ENCODE measurements around the gene TMEM175.

Gene TMEM175

DNA sequence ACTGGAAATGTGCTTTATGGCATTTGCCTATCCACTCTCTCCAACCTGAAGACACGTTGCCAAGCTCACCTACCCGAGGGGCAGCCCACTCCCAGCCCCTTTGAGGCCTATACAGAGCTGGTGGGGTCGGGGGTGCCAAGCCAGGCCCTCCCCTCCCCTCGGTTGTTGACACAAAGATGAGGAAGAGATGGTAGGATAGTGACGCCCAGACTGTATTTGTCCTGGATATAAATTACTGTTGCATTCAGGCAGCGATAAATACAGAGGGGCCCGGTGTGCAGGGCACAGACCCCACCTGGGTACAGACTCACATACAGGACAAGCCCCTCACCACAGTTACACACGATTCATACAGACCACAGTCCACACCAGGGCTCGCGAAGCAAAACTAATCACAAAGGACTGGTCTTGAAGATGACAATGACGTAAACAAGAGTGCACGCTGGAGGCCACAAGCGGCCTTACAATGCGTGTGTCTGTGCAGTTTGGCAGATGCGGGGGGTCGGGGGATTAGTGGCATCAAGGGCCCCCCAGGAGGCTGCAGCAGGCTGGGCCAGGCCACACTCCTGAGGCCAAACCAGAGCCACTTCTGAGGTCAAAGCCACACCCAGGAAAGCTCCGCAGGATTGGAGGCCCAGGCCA lies 26.6 kb downstream of the TMEM175 start:
- DNase-seq (ENCODE audit: low read depth in 4 of 4, low spot score in 1 of 4) = no peak

DNA sequence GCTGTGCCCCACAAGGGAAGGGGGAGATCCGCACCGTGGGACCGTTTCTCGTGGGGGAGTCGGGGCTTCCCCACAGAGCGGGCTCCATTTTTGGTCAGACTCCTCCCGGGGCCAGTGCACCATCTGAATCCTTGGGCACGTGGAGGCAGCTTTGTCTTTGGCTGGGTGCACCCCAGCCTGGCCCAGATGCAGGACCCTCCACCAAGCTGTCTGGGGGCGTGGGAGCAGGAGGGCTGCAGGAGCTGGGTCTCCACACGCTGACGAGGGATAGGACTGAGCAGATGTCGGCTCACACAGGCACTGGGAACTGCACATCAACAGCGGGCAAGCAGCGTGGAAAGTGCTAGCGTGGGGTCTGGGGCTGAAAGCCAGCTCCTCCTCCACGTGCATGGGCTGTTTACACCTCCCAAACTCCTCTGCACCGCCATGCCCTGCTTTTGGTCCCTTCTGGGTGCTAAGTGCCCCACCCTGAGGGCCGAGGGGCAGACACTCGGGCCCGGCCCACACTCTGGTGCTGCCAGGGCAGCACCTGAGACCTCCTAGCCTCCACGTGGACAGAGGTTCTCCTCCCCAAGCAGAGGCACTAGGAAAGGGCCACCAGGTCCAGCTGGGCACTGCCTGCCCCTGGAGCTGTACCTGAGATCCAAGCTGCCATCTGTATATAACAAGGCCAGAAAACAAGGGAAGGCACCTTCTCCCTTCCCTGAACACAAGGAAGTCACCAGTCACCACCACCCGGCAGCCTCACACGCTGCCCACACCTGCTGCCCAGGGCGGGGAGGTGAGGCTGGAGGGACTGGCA lies 27.3 kb downstream of the TMEM175 start:
- DNase-seq (ENCODE audit: low read depth in 4 of 4, low spot score in 1 of 4) = no peak

DNA sequence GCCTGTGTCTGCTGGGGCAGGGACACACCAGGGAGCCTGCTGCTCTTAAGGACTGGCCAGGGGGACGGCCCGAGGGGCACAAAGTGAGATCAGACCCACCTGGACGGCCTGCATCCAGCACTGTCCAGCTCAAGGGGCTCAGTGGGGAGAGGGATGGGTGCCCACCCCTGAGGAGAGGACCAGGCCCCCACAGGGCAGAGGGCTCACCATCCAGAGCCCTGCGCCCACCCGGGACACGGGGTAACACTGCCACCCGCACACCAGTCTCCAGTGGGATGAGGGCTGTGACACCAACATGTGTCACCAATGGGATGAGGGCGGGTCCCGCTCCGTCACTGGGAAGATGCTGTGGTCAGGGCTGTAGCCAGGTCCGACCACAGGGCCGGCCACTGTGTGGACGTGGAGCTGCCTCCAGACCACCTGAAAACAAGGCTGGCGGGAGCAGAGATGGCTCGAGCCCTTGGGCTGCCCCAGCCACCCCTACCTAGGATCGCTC lies 27.9 kb downstream of the TMEM175 start:
- no peak for DNase-seq (ENCODE audit: low read depth in 4 of 4, low spot score in 1 of 4)

DNA sequence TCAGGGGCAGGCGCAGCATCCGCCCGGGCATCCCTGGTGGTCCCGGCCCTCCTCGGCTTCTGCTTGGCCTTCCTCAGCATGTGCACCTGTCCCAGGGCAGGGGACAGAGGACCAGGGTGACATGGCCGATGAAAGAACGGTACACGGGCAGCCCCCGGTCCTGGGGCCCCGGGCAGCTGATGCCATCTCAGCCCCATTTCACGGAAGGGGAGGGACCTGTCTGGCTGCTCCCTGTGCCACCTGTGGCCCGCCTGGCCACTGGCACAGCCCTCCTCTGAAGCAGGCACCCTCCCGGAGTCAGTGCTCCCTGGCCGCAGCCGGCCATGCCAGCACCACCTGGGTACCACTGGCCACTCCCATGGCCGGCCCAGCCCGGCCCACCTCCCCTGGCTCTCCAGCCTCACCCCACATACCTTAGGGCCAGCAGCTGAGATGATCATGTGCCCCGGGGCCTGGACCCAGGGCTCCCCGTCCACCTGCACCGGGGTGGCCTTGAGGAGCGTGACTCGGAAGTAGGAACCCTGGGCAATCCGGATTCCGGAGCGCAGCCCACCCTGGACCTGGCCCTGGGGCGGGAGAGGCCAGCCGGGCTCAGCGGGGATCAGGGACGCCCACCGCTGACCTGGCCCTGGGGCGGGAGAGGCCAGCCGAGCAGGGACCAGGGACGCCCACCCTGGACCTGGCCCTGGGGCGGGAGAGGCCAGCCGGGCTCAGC lies 28.5 kb downstream of the TMEM175 start:
- DNase-seq (ENCODE audit: low read depth in 4 of 4, low spot score in 1 of 4) = no peak

DNA sequence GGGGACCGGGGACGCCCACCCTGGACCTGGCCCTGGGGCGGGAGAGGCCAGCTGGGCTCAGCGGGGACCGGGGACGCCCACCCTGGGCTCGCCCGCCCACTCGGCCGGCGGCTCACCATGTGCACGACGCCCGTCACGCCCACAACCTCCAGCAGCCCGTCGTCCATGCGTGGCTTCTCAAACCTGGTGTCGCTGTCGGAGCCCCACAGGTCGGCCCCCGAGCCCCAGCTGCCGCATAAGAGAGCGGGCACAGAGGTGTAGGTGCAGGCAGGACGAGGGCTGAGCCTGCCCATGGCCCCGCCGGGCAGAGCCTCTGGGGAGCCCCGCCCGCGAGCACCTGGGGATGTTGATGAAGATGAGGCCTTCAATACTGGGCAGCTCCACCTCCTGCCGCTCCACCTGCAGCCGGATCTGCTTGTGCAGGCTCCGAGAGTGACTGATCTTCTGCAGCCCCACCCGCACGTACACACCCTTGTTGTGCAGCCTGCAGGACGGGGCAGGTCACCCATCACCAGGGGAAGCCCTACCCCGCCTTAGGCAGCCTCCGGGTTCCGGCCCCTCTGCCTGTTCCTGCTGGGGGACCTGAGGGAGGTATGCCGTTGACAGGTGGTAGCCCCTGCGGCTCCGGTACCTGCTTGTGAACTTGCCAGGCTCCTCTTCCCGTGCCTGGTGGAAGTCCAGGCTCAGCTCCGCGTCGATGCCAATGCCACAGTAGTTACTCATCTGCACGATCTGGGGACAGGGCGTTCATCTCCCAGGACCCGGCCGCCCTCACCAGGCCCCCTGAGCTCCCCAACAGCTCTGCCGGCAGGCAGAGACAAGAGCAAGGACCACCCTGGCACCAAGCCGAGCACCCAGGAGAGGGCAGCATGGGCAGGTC lies 29.3 kb downstream of the TMEM175 start:
- no peak for DNase-seq (ENCODE audit: low read depth in 4 of 4, low spot score in 1 of 4)

DNA sequence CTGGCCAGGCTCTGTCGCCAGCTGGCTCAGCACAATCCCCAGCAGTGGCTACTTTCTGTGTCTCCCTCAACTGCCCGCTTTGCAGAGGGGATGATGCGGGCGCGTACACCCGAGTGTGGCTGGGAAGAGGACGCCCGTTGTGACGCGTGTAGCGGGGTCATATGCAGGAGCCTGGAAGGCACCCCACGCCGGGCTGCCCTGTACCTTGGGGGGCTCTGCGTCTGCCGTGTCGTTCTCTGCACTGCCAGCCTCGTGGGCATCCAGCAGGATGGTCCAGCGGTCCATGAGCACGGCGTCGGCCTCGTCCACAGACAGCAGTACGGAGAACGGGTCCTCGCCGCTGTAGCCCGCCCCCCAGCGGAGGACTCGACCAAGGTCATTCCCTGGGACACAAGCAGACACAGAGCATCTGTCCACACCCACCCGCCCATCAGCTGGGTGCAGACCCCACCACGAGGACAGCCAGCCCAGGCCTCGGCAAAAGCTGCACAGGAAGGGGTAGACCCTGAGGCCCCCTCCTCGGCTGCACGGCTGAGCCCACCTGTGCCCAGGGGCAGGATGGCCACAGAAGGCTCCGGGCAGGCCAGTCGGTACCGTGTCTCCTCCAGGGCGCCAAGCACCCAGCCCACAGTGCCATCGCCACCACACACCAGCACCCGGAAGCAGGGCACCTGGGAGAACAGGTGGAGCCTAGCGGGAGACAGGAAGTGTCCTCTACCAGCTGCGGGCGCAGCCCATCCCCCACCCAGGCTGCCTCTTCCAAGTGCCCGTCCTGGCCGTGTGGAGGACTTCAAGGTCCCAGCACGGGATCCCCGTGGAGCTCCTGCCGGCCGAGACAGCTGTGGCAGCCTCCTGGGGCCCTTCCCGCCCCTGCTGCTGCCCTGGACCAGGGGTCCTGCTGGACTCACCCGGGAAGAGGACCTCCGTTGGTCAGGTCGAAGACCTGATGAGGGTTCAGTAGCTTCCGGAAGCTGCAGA lies 30.3 kb downstream of the TMEM175 start:
- DNase-seq (ENCODE audit: low read depth in 4 of 4, low spot score in 1 of 4) = no peak

DNA sequence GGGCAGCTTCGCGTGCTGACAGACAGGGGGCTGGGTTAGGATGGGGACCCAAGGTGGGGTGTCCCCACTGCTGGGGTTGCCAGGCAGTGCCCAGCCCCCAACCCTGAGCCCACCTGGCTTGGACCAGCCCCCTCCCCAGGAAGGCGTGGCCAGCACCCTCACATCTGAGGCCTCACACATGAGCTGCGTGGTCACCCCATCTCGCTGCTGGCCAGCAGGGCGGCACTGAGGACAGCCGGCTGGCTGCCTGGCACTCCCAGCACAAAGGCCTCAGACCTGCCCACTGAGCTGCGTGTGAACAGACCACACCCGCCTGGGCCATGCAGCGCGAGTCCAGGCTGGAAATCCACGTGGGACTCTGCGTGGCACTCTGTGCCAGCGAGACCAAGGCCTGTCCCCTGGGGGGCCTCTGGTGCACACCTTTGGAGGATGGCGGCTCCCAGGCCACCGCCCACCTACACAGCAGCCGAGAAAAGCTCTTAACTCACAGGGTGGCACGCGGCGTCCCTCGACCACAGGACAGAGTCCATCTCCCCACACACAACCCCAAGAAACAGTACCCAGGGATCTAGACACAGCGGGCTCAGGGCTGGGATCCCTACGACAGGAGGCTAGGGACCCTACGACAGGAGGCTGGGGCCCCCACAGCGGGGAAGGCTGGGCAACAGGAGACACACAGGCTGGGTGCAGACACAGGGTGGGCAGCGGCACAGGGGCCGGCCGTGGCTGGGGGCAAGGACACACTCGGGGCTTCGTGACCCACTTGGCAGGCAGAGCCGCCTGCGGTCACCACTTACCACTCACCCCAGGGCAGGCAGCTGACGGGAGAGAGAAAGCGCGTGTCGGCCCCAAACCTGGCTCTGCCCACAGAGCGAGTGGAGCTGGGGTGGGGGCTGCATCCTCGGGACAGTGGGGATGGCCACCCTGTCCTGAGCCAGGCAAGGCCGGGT lies 31.3 kb downstream of the TMEM175 start:
- no peak for DNase-seq (ENCODE audit: low read depth in 4 of 4, low spot score in 1 of 4)

DNA sequence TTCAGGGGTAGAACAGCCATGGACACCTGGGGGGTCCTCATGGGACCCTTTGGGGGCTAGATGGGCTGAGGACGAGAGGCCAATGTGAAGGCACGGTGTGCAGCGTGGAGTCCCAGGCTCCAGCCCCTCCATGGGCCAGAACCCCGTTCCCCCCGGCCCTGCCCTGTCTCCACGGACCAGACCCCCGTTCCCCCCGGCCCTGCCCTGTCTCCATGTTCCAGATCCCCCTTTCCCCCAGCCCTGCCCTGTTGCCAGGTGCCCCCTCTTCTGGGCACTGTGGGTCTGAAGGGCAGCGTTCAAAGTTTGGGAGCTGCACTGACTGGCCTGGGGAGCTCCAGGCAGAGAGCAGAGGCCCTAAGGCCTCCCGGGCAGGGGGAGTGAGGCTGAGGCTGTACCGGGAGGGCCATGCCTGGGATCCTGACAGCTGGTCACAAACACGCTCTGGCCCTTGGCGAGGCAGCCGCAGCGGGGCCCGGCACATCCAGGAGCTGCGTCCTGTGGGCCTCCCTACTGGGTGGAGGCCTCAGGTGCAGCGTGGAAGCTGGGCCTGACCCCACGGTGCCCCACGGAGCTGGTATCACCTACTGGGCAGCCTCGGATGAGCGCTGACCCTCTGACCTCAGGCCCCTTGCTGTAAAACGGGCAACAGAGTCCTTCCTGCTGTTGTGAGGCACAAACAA lies 32.2 kb downstream of the TMEM175 start:
- DNase-seq (ENCODE audit: low read depth in 4 of 4, low spot score in 1 of 4) = no peak

DNA sequence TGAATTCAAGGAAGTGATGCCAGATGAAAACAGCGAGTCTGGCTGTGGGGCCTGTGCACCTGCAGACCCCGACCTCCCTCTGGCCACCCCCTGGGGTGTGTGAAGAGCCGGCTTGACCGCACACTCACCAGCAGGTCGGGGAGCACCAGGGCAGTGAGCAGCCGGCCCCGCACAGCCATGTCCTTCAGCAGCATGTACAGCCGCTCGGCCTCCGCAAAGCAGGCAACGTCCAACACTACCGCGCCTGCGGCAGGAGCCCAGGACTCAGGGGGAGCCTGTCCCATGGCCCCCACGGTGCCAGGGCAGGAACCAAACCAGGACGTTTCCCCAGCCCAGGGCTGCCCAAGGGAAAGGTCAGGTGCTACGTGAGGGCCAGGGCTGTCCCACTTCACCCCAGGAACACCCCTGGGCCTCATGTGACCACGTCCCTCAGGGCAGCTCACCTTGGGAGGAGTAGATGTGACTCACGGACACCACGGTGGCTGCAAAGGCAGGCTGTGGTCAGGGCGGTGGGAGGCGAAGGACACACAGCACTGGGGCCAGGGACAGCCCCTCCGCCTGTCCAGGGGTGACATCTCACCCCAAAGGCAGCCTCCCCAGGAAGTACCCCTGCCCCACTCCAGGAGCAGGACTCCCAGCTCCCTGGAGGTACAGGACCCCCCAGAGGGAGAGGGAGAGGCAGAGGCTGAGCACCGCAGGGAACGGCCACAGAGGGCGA lies 32.9 kb downstream of the TMEM175 start:
- no peak for DNase-seq (ENCODE audit: low read depth in 4 of 4, low spot score in 1 of 4)

DNA sequence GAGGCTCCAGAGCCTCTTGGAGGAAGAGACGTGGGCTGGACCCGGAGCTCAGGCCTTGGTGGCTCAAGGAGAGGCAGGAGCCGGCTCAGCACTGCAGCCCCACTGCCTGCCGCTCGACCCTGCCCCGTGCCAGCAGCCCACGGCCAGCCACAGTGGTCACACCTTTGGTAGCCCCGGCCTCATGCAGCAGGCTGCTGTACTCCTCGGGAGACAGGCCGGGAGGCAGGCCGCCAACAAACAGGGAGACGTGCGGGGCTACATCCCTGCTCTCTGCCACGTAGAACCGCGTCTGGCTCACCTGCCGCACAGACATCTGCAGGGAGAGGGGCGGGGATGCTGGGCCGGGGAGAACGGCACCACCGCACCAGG lies 33.5 kb downstream of the TMEM175 start:
- no peak for DNase-seq (ENCODE audit: low read depth in 4 of 4, low spot score in 1 of 4)

DNA sequence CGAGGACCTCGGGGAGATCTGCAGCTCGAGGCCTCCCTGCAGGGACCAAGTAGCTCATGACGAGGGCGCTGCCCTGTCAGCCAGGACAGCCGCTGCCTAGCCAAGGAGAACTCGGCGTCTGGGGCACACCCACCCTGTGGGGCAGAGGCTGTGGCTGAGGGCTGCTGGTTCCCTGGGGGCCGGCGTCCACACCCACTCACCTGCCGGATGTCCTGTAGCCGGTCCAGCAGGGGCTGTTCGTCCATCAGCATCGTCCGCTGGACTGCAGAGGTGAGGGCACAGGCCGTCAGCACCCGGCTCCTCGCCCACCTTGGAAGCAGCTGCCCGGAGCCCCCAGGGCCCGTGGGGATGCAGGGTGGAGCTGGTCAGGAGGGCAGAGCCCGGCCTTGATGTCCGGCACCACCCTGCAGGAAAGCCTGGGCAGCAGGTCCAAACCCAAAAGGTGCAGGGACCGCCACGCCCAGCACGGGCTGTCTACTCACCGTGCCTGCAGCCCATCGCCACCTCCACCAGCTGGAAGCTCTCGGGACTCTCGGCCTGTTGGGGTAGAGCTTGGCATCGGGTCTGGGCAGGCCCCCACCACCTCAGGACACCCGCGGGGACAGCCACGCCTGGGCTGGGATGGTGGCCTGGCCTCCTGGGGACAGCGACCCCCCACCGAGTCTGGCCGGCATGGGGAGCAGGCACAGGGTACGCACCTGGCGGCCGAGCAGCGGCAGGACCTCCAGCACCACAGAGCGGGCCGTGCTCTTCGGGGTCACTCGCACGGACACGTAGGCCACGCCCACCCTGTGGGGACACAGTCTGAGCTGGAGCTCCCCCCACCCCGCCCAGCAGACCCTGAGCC lies 34.2 kb downstream of the TMEM175 start:
- DNase-seq (ENCODE audit: low read depth in 4 of 4, low spot score in 1 of 4) = no peak

DNA sequence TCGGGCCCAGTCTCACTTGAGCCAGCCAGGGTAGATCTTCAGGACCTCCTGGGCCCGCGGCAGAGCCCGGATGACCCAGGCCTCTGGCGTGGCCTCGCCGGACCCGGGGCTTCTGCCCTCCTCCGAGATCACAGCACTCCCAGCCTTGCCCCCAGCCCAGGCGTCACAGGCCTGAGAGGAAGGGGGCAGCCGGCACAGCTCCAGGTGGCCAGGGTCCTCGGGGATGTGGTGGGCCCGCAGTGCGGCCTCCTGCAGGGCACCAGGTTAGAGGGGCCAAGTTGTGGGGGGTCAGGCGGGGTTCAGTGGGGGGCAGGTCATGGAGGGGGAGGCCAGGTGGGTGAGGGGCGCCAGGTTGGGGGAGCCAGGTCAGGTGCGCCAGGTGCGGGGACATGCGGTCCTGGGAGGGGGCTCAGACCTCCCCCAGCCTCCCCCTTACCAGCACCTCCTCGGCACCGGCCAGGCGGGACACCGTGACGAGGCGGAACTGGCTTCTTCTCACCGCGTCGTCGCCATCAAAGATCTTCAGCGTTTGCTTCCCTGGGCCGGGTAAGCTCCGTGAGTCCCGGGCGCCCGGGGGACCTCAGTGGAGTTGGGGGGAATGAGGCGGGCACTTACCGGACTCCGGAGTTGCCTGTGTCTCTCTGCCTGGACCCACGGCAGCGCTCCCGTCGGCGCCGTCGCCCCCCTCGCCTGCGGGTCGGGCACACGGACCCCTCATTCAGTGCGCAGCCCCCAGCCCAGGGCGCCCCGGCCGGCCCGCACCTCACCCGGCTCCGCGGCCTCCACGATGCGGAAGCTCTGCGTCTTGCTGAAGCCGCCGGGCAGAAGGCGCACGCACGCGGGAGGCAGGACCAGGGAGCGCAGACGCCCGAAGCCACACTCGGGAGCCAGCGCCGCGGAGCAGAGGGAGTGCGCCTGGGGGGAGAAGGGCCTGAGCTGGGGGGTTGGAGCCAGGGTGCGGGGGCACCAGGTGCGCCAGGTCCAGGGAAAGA lies 35.1 kb downstream of the TMEM175 start:
- DNase-seq (ENCODE audit: low read depth in 4 of 4, low spot score in 1 of 4) = no peak

DNA sequence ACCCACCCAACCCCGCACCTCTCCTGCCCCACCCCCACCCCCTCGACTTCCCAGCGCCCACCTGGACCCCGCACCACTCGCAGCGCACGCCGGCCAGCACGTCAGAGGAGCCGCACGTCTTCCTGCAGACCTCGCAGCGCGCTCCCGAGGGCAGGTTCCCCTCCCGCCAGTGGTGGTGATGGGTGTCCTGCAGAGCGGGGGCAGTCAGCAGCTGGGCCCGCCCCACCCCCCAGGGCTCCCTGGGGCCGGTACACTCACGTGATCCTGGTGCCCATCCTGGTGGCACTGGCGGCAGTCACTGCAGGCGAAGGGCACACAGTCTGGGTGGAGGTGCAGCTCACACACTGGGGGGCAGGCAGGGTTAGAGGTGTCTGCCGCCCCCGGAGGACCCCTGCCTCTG lies 36.0 kb downstream of the TMEM175 start:
- DNase-seq (ENCODE audit: low read depth in 4 of 4, low spot score in 1 of 4) = no peak

DNA sequence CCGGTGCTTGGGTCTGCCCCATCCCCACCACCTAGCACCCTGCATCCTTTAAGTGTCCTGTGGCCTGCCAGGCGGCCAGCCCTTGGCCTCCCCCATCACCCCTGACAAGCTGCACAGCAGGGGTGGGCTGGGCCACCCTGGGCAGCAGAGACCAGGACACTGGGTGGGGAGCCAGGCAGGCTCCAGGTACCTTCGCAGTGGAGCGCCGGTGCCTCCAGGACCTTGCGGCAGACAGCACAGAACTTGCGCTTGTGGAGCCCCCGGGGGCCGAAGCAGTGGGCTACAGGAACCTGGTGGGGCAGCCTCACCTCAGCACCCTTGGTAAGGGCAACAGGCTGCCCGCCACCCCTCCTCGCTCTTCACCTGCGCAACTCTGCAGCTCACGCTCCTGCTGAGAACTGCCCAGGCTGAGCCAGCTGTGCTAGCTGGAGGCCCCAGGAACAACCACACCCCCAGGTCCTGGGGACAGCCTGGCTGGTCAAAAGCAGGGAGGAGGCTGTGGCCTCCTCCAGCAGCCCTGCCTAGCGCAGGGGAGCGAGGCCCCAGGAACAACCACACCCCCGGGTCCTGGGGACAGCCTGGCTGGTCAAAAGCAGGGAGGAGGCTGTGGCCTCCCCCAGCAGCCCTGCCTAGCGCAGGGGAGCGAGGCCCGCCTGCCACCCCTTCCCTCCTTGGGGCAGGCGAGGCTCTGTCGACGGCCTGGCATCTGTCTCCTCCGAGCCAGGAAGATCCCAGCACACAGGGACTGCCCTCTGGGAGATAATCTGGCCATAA lies 36.5 kb downstream of the TMEM175 start:
- no peak for DNase-seq (ENCODE audit: low read depth in 4 of 4, low spot score in 1 of 4)
